Measurements from ENCODE around the gene HAPSTR1. TPM values are rescaled to one million over a fixed set of nuclear protein-coding genes. Genes with fewer than 3 reads are reported as not detected.

Gene HAPSTR1
- total RNA-seq, 1 experiment from 2014 or later: 85.2 TPM

GRCh38 chr16:9102943-9103342, 11.5 kb downstream of the HAPSTR1 start:
- Histone ChIP-seq H4K20me1 (ENCODE audit: control insufficient read depth, insufficient read depth, insufficient read length) (no peaks in the 10 kb centered on the region), H3T11ph (ENCODE audit: low read length) (no peak overlapping the region), H3K4me2 (ENCODE audit: insufficient read depth, insufficient read length, low read length) (no peak overlapping the region), H3K56ac (ENCODE audit: insufficient read length, low read depth, low read length) (no peak overlapping the region), H3K23me2 (ENCODE audit: insufficient read length, low read depth, low read length, poor library complexity, severe bottlenecking) (no peaks in the 10 kb centered on the region), H3K14ac (ENCODE audit: insufficient read depth, low read length) (no peak overlapping the region), H3K79me1 (ENCODE audit: insufficient read depth, low read depth, low read length, poor library complexity, severe bottlenecking) (peaks cover 8% of the 10 kb centered on the region), H3K9me3 (ENCODE audit: control insufficient read depth, low read depth, low read length) (no peaks in the 10 kb centered on the region), H3K4me1 (ENCODE audit: insufficient read depth, low read length) (peaks cover 3% of the 10 kb centered on the region; the same call in 1 of the 2 replicates), H2AFZ (ENCODE audit: low read length) (no peak overlapping the region), H3K79me2 (ENCODE audit: insufficient read depth, low read length) (peaks cover 61% of the 10 kb centered on the region; the same call in 1 of the 2 replicates), H3K4ac (ENCODE audit: low read depth, low read length) (no peak overlapping the region), H4K5ac (ENCODE audit: insufficient read length, low read depth, low read length) (no peak overlapping the region), H2BK120ac (ENCODE audit: low read depth, low read length, poor library complexity, severe bottlenecking) (no peak overlapping the region), H3K9ac (ENCODE audit: extremely low read depth, insufficient read length, low read length) (no peak overlapping the region), H2BK20ac (ENCODE audit: low read depth, low read length, poor library complexity, severe bottlenecking) (no peak overlapping the region), H3K18ac (ENCODE audit: insufficient read length, low read depth, low read length) (no peak overlapping the region), H2AK5ac (ENCODE audit: insufficient read length, low read length) (no peak overlapping the region), H3K23ac (ENCODE audit: insufficient read length, low read depth, low read length) (no peak overlapping the region), H4K8ac (replicated peaks; ENCODE audit: insufficient read length, low read depth, low read length) (no peak overlapping the region), H2BK5ac (ENCODE audit: insufficient read length, low read length) (no peak overlapping the region), H2BK12ac (ENCODE audit: insufficient read length, low read depth, low read length) (no peak overlapping the region), H3K27me3 (ENCODE audit: insufficient read depth, low read length) (no peaks in the 10 kb centered on the region), H3K27ac (ENCODE audit: insufficient read length, low read depth, low read length) (no peak overlapping the region), H2BK15ac (ENCODE audit: low read depth, low read length) (no peak overlapping the region), H4K91ac (ENCODE audit: insufficient read length, low read depth, low read length) (no peak overlapping the region)
- Mint-ChIP-seq H3K4me1 (peaks cover 49 to 65% of the 10 kb centered on the region in 2 experiments), H3K4me3 (no peak overlapping the region), H3K27me3 (ENCODE audit: low read depth) (no peaks in the 10 kb centered on the region), H3K27ac (no peak overlapping the region), H3K9me3 (no peaks in the 10 kb centered on the region), H3K36me3 (ENCODE audit: insufficient read depth in 1 of 3, low read depth in 3 of 3) (peaks cover 60 to 90% (median 85%) of the 10 kb centered on the region in 3 experiments; a peak in 6 of 7 replicates)
- WGBS (ENCODE audit: extremely low coverage, insufficient read length, low lambda C conversion rate): no CpG with 5 or more reads among the region's 13 CpGs
- no peak for TF ChIP-seq CTCF (conservative IDR thresholded peaks at IDR 0.05)
- DNase-seq: no peak

All from H9 (cell line).